ENCODE measurements around the gene GSDMA.
A peak's percentile ranks its signal among the peaks of the same experiment; 100 is the strongest.

The GSDMA gene

DNA sequence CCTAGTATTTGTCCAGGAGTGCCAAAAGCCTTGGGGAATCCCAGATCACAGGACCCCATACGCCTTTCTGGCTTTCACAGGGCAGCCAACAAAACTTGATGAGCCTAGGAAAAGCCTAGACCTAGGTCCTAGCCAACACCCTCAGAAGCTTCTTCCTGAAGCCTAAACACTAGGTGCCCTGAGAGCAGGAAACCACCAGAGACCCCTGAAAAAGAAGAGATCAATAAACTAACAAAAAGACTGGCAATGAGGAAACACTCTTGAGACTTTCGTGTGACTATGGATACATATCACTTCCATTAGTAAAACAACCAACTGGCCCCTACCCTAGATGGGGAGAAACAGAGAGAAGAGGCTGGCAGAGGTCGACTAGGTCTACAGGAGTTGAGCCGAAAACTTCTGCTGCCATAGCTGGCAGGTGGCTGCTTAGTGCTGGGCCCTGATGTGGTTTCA is 36.6 kb upstream of the GSDMA start:
- DNase-seq (no peak), ATAC-seq (replicated peaks) (no peak)
- H3K4me1 Mint-ChIP-seq, result peaks cover 55 to 74% of the 10 kb centered on the region in 2 donors
- no peaks in the 10 kb centered on the region for H3K9me3 Mint-ChIP-seq
- H3K27me3 Mint-ChIP-seq, result no peaks in the 10 kb centered on the region
- peak overlapping the region; percentile 88 to 97 for H3K4me3 Mint-ChIP-seq
- peaks cover 20 to 32% of the 10 kb centered on the region in 2 donors for H3K36me3 Mint-ChIP-seq
- peak overlapping the region; percentile 97 for H3K27ac Mint-ChIP-seq

DNA sequence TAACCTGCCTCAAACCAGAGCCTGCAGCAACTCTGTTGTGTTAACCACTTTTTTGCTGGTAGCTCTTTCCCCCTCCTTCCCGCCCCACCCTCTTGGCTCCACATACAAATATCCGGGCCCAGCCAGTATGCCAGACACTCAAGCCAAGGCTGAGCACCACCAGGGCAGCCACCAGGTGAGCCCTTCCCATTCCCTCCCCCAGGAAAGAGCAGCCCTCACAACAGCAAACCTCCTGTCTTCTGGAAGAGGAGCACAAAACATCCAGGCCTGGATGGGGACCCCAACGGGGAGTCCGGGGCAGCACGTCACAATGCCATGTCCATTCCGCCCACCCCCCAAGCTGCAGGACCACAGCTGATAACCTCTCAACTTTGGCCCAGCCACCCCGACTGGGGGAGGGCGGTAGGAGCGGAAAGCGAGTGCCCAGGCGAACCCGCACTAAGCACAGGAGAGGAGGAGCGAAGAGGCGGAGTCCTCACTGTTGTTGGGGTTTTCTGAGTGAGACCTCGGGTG is 36.2 kb upstream of the GSDMA start:
- Mint-ChIP-seq H3K36me3 (peaks cover 20 to 27% of the 10 kb centered on the region in 2 donors), H3K9me3 (no peaks in the 10 kb centered on the region), H3K4me3 (peak overlapping the region; percentile 88 to 97), H3K27me3 (no peaks in the 10 kb centered on the region), H3K4me1 (peaks cover 51 to 69% of the 10 kb centered on the region in 2 donors), H3K27ac (peak overlapping the region; percentile 97)
- DNase-seq (no peak), ATAC-seq (replicated peaks) (peak; percentile 60)

DNA sequence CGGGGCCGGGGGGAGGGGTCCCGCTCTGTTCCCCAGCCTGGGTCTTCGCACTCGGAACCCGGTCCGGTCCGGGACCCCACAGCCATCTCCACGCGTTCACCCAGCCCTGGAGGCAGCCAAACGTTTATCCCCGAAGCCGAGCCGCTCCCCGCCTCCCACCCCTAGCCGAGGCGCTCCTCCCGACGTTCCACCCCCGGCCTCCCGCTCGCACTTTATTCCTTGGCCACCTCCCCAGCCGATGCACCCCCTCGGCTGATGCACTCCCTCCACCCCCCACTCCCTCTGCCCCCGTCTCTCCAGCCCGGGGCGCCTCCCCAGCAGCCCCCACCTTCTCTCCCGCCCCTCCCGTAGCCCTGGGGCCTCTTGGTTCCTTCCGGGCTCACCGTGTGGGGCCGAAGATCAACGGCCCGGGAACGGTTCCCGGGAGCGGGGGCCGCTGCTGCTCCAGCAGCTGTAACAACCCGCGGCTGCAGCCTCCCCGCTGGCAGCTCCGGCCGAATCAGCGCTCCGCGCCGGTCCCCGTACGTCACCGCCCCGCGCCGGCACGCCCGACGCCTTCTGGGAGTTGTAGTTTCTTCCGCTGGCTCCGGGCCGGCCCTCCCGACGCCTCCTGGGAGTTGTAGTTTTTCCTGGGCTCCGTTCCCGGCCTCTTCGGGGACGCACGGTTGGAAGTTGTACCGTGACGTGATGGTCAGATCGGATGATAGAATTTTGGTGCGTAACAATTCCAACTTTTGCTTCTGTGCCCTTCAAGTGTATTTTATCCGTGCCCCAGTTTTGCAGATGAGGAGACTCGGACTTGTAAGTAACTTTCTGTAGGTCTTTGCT is 35.5 kb upstream of the GSDMA start, which contains the start of the genes LRRC3C and ORMDL3:
Gene LRRC3C (plus strand): TSS at position 632 of the 828 bp plus-strand sequence. CDS start 13,792 bp downstream, outside the sequence.
Gene ORMDL3 (minus strand): TSS at position 501 of the 828 bp plus-strand sequence. CDS start 3,398 bp downstream, outside the sequence.
- peak; percentile 88 for DNase-seq
- no peaks in the 10 kb centered on the region for H3K27me3 Mint-ChIP-seq
- H3K4me1 Mint-ChIP-seq, result peaks cover 45 to 62% of the 10 kb centered on the region in 2 donors
- peak within 1 kb of the TSS; percentile 88 to 97 for H3K4me3 Mint-ChIP-seq
- H3K27ac Mint-ChIP-seq, result peak within 1 kb of the TSS; percentile 97
- ATAC-seq (replicated peaks), result peak; percentile 91 to 93
- no peaks in the 10 kb centered on the region for H3K9me3 Mint-ChIP-seq
- H3K36me3 Mint-ChIP-seq, result peaks cover 15 to 21% of the 10 kb centered on the region in 2 donors

- Mint-ChIP-seq H3K9me3 (no peaks in the 10 kb centered on the region), H3K27me3 (no peaks in the 10 kb centered on the region), H3K36me3 (peaks cover 11 to 12% of the 10 kb centered on the region in 2 donors), H3K4me3 (peak overlapping the region; percentile 88 to 97), H3K27ac (peak overlapping the region; percentile 97), H3K4me1 (peaks cover 41 to 61% of the 10 kb centered on the region in 2 donors)
- ATAC-seq (replicated peaks), result peak; percentile 26 to 35
- no peak for DNase-seq
Observed at GRCh38 chr17:39927929-39928857, 34.6 kb upstream of the GSDMA start.

DNA sequence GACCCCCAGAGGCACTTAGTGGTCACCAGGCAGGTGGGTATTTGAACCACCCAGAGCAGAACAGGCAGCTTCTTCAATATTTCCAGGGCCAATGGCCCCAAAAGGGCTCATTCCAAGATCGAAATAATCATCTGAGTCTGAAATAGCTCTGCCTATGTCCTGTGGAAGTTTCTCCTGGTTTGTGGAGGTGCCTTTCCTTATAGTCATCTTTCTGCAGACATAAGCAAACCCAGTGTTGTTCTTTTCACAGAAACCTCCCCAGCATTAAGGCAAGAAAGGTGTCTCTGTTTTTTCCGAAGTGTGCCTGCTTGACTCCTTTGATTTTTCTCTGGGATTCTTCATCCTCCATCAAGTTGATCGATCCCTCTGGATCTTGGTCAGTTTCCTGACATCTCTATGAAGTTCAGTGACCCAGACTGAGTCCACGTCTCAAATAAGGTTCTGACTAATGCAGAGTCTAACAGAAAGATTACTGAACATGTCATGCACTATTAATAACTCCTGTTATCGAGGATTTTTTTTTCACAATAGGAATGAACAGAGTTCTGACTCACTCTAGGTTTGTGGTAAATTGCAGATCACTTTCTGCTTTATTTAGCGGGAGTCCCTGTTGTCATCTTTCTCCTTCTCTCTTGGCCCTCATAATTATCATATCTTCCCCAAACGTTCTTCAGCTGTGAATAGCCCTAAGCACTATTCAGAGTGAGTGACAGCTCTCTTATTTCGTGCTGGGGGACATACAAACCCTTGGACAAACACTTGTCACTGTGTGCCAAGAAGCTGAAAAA is 33.8 kb upstream of the GSDMA start:
- ATAC-seq (replicated peaks) (peak; percentile 35 to 49), DNase-seq (no peak)
- Mint-ChIP-seq H3K4me1 (peaks cover 42 to 65% of the 10 kb centered on the region in 2 donors), H3K4me3 (peak overlapping the region in 1 of 2 donors; percentile 51), H3K9me3 (no peaks in the 10 kb centered on the region), H3K27ac (peak overlapping the region; percentile 97), H3K36me3 (peaks cover 6% of the 10 kb centered on the region in 2 donors), H3K27me3 (no peaks in the 10 kb centered on the region)

GRCh38 chr17:39929646-39930407 is 33.0 kb upstream of the GSDMA start:
- H3K36me3 Mint-ChIP-seq, result peaks cover 0 to 3% of the 10 kb centered on the region in 2 donors
- H3K27me3 Mint-ChIP-seq, result no peaks in the 10 kb centered on the region
- H3K4me3 Mint-ChIP-seq, result no peak overlapping the region
- no peak overlapping the region for H3K27ac Mint-ChIP-seq
- no peak for ATAC-seq (replicated peaks)
- DNase-seq, result no peak
- H3K9me3 Mint-ChIP-seq, result no peaks in the 10 kb centered on the region
- H3K4me1 Mint-ChIP-seq, result peaks cover 38 to 60% of the 10 kb centered on the region in 2 donors

GRCh38 chr17:39933912-39934311 is 28.9 kb upstream of the GSDMA start:
- DNase-seq, result no peak
- Mint-ChIP-seq H3K4me3 (no peak overlapping the region), H3K27ac (no peak overlapping the region), H3K9me3 (no peaks in the 10 kb centered on the region), H3K4me1 (peaks cover 16 to 37% of the 10 kb centered on the region in 2 donors), H3K27me3 (no peaks in the 10 kb centered on the region), H3K36me3 (no peaks in the 10 kb centered on the region)
- ATAC-seq (replicated peaks), result no peak

GRCh38 chr17:39934324-39934723 is 28.5 kb upstream of the GSDMA start:
- peaks cover 16 to 37% of the 10 kb centered on the region in 2 donors for H3K4me1 Mint-ChIP-seq
- no peaks in the 10 kb centered on the region for H3K36me3 Mint-ChIP-seq
- no peak for DNase-seq
- no peaks in the 10 kb centered on the region for H3K27me3 Mint-ChIP-seq
- H3K27ac Mint-ChIP-seq, result no peak overlapping the region
- no peak for ATAC-seq (replicated peaks)
- no peaks in the 10 kb centered on the region for H3K9me3 Mint-ChIP-seq
- H3K4me3 Mint-ChIP-seq, result no peak overlapping the region

DNA sequence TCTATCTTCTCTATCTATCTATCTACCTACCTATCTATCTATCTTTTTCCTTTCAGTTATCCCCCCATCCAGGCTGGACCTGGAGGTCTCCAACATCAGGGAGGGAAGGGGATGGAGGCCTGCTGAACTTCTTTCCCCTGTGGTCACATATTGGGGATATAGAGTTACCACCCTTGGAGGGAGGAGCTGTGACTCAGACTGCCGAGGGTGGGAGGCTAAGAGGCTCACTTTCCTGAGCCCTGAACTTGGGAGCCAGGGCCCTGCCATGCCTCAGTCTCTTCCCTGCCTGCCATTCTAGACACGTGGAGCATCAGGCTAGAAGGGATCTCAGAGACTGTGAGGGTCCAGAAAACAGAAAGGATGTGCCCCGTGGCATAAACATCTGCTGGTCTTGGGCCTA is 26.9 kb upstream of the GSDMA start:
- H3K27ac Mint-ChIP-seq, result no peak overlapping the region
- ATAC-seq (replicated peaks), result no peak

DNA sequence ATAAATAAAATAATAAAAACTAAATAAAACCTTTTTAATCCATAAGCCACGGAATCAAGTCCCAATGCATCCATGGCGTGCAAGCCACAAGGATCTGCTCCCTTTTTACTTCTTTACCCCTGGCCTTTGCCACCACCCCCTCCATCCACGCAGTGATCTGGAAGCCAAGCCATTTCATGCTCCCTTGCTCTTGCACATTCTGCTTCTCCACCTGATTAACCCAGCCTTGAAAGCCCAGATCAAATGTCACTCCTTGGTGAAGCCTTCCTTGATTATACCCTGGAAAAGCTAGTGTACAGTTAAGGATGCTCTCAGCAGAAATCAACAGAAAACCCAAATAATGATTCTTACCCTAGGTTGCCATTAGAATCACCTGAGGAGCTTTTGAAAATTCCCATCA is 25.4 kb upstream of the GSDMA start:
- Mint-ChIP-seq H3K27me3 (no peaks in the 10 kb centered on the region), H3K27ac (no peak overlapping the region), H3K9me3 (peaks cover 0 to under 1% of the 10 kb centered on the region in 2 donors), H3K4me3 (no peak overlapping the region), H3K36me3 (no peaks in the 10 kb centered on the region), H3K4me1 (peaks cover 26 to 52% of the 10 kb centered on the region in 2 donors)
- ATAC-seq (replicated peaks) (no peak), DNase-seq (no peak)

More for the DNA sequence above, 26.9 kb upstream of the GSDMA start:
- H3K4me3 Mint-ChIP-seq, result no peak overlapping the region
- no peaks in the 10 kb centered on the region for H3K36me3 Mint-ChIP-seq
- no peak for DNase-seq
- H3K9me3 Mint-ChIP-seq, result no peaks in the 10 kb centered on the region
- peaks cover 24 to 48% of the 10 kb centered on the region in 2 donors for H3K4me1 Mint-ChIP-seq
- no peaks in the 10 kb centered on the region for H3K27me3 Mint-ChIP-seq

DNA sequence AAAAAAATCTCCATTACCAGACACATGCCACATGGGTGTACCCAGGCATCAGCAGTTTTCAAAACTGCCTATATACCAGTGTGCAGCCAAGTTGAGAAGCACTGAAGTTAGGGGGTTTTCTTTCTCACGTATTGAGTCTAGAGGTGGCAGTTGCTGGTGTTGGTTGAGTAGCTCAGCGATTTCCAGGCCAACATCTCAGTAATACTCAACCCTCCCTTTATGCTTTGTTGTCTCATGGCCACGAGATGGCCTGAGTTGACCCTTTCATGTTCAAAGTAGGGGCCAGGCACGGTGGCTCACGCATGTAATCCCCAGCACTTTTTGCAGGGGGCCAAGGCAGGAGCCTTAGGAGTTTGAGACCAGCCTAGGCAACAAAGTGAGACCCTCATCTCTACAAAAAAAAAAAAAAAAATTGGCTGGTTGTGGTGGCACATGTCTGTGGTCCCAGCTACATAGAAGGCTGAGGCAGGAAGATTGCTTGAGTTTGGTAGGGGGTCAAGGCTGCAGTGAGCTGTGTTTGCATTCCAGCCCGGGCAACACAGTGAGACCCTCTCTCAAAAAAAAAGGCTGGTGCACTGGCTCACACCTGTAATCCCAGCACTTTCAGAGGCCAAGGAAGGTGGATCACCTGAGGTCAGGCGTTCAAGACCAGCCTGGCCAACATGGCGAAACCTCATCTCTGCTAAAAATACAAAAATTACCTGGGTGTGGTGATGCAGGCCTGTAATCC is 24.5 kb upstream of the GSDMA start:
- Mint-ChIP-seq H3K27me3 (no peaks in the 10 kb centered on the region), H3K9me3 (peaks cover 0 to 3% of the 10 kb centered on the region in 2 donors), H3K4me1 (peaks cover 28 to 44% of the 10 kb centered on the region in 2 donors), H3K36me3 (no peaks in the 10 kb centered on the region), H3K27ac (peak overlapping the region; percentile 62), H3K4me3 (no peak overlapping the region)
- DNase-seq (no peak), ATAC-seq (replicated peaks) (peak; percentile 70 to 75)

DNA sequence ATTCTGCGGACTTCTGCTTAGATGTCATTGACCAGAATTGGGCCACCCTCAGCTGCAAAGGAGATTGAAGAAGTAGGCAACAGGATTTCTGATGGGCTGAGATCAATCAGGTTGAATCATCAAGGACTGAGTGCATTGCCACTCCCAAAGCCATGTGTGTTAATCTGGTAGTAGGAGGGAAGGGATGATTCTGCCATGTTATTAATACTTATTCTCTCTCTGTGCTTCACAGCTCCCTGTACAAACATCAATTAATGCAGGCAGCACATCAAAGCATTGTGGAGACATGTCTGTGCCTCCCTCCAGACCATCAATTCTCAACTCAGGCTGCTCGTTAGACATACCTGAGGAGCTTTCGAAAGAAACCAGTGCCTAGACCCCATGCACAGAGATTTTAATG is 23.7 kb upstream of the GSDMA start:
- ATAC-seq (replicated peaks) (no peak), DNase-seq (no peak)
- H3K27me3 Mint-ChIP-seq, result no peaks in the 10 kb centered on the region
- peaks cover 27 to 42% of the 10 kb centered on the region in 2 donors for H3K4me1 Mint-ChIP-seq
- H3K4me3 Mint-ChIP-seq, result no peak overlapping the region
- H3K27ac Mint-ChIP-seq, result no peak overlapping the region
- no peaks in the 10 kb centered on the region for H3K36me3 Mint-ChIP-seq
- peaks cover 0 to 3% of the 10 kb centered on the region in 2 donors for H3K9me3 Mint-ChIP-seq
